Endodermal cell (in vitro differentiated cells): ENCODE results near the gene PPP4C. TPM values are rescaled to one million over a fixed set of nuclear protein-coding genes. Genes with fewer than 3 reads are reported as not detected.

Experiments used
- DNase-seq: peaks from one replicate; pipeline ENCODE4 v3.0.0-alpha.2; 2017
- H3K27ac ChIP-seq: 2 replicates; pipeline ENCODE4 v1.5.1; 2013; ENCODE audit warnings: mild to moderate bottlenecking, low read depth, low read length, moderate library complexity
- H3K27me3 ChIP-seq: 2 replicates; pipeline ENCODE4 v1.6.1; 2013; ENCODE audit warnings: mild to moderate bottlenecking, low read length, moderate library complexity; ENCODE audit not compliant: insufficient read depth, control insufficient read depth, poor library complexity, severe bottlenecking
- H3K36me3 ChIP-seq: 2 replicates; pipeline ENCODE4 v1.7.0; 2013; ENCODE audit warnings: mild to moderate bottlenecking, low read length, moderate library complexity; ENCODE audit not compliant: control insufficient read depth, insufficient read depth
- H3K4me1 ChIP-seq: one replicate; pipeline ENCODE4 v1.7.0; 2013; ENCODE audit warnings: low read length; ENCODE audit not compliant: control insufficient read depth, insufficient read depth
- H3K4me3 ChIP-seq: 2 replicates; pipeline ENCODE4 v1.5.1; 2013; ENCODE audit warnings: mild to moderate bottlenecking, low read length, moderate library complexity
- H3K9ac ChIP-seq: 2 replicates; pipeline ENCODE4 v1.6.1; 2013; ENCODE audit warnings: mild to moderate bottlenecking, low read length, moderate library complexity; ENCODE audit not compliant: poor library complexity, severe bottlenecking; ENCODE audit errors: extremely low read depth
- H3K9me3 ChIP-seq: 2 replicates; pipeline ENCODE4 v1.6.1; 2013; ENCODE audit warnings: mild to moderate bottlenecking, low read length, moderate library complexity; ENCODE audit not compliant: control insufficient read depth
- H3K27ac Mint-ChIP-seq: 2 replicates; pipeline ENCODE4 v1.8.0; 2020; ENCODE audit warnings: mixed read lengths
- H3K27me3 Mint-ChIP-seq: 2 replicates; pipeline ENCODE4 v1.8.0; 2021; ENCODE audit warnings: mild to moderate bottlenecking, mixed read lengths; ENCODE audit not compliant: insufficient read depth
- H3K36me3 Mint-ChIP-seq: 2 replicates; pipeline ENCODE4 v1.8.0; 2020; ENCODE audit warnings: low read depth, mixed read lengths
- H3K4me1 Mint-ChIP-seq: 2 replicates; pipeline ENCODE4 v1.8.0; 2020; ENCODE audit warnings: mixed read lengths
- H3K4me3 Mint-ChIP-seq: 2 replicates; pipeline ENCODE4 v1.8.0; 2020; ENCODE audit warnings: mild to moderate bottlenecking, moderate library complexity, mixed read lengths
- H3K9me3 Mint-ChIP-seq: 2 replicates; pipeline ENCODE4 v1.8.0; 2020; ENCODE audit warnings: mild to moderate bottlenecking, mixed read lengths
- WGBS, 2 experiments: methylation state at CpG; one replicate each; pipeline versions ENCODE4 v1.1.5 to v1.1.7; 2013; ENCODE audit warnings: missing lambda C conversion rate in 2 of 2, mixed read lengths in 1 of 2; ENCODE audit not compliant: insufficient coverage in 1 of 2, insufficient read length in 1 of 2; 5-methylcytosine and 5-hydroxymethylcytosine counted together
- total RNA-seq, 2 donors: library from RNA; stranded (reverse); fragmentation: NEBNext Ultra II Directional in 1 of 2; extraction: Animal tissue kit (Norgen Biotek cat#: 25700) in 1 of 2; gene quantifications; 2 replicates in 1 of 2; 3 replicates in 1 of 2; pipeline ENCODE4 v1.2.1, GENCODE V29; 2021
- TF ChIP-seq, protein P1 (sequence below): fragments of 200-600 bp; sonication (generic); conservative IDR thresholded peaks from 2 replicates; pipeline ENCODE4 v1.5.0; 2021; ENCODE audit warnings: antibody characterized with exemption, mild to moderate bottlenecking

PPP4C gene
- total RNA-seq, 2 donors from 2014 or later = 150 to 151 TPM

- H3K9me3 Mint-ChIP-seq = no peaks in the 10 kb centered on the region
These were observed 56.8 kb downstream of the PPP4C start for GRCh38 chr16:30132591-30132990.

More at GRCh38 chr16:30132591-30132990, 56.8 kb downstream of the PPP4C start:
- no peaks in the 10 kb centered on the region for H3K4me1 Mint-ChIP-seq
- Histone ChIP-seq H3K4me3 (no peak overlapping the region), H3K27ac (no peak overlapping the region), H3K36me3 (no peaks in the 10 kb centered on the region), H3K9ac (no peak overlapping the region), H3K4me1 (no peaks in the 10 kb centered on the region), H3K9me3 (no peaks in the 10 kb centered on the region), H3K27me3 (no peaks in the 10 kb centered on the region)
- H3K27ac Mint-ChIP-seq = no peak overlapping the region
- H3K4me3 Mint-ChIP-seq = no peak overlapping the region
- no peaks in the 10 kb centered on the region for H3K36me3 Mint-ChIP-seq
- H3K27me3 Mint-ChIP-seq = peaks cover 1% of the 10 kb centered on the region
- no peak for DNase-seq
- WGBS, 2 experiments = 87 to 100% methylated on average over 1 to 3 of the region's 3 CpGs
- TF ChIP-seq, protein P1, sequence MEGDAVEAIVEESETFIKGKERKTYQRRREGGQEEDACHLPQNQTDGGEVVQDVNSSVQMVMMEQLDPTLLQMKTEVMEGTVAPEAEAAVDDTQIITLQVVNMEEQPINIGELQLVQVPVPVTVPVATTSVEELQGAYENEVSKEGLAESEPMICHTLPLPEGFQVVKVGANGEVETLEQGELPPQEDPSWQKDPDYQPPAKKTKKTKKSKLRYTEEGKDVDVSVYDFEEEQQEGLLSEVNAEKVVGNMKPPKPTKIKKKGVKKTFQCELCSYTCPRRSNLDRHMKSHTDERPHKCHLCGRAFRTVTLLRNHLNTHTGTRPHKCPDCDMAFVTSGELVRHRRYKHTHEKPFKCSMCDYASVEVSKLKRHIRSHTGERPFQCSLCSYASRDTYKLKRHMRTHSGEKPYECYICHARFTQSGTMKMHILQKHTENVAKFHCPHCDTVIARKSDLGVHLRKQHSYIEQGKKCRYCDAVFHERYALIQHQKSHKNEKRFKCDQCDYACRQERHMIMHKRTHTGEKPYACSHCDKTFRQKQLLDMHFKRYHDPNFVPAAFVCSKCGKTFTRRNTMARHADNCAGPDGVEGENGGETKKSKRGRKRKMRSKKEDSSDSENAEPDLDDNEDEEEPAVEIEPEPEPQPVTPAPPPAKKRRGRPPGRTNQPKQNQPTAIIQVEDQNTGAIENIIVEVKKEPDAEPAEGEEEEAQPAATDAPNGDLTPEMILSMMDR = no peak

Other genes with a start within 250 kb of the PPP4C start
- gene CDIPT, start 212.8 kb upstream of the PPP4C start, total RNA-seq = 10 to 100 TPM; 63.4 to 68.4 TPM
- 10 to 100 TPM; 44.0 to 52.1 TPM for gene SEZ6L2, start 176.4 kb upstream of the PPP4C start, total RNA-seq
- gene ASPHD1, start 175.5 kb upstream of the PPP4C start, total RNA-seq = 1 to 10 TPM; 6.1 to 8.7 TPM
- 10 to 100 TPM; 21.5 to 27.5 TPM for gene KCTD13, start 149.8 kb upstream of the PPP4C start, total RNA-seq
- 100 to 1,000 TPM; 122 to 136 TPM for gene TMEM219, start 113.9 kb upstream of the PPP4C start, total RNA-seq
- 10 to 100 TPM; 44.6 to 50.2 TPM for gene TAOK2, start 102.1 kb upstream of the PPP4C start, total RNA-seq
- 10 to 100 TPM in 1 of 2 donors, 1 to 10 TPM in 1; 9.4 to 13.9 TPM for gene HIRIP3, start 80.4 kb upstream of the PPP4C start, total RNA-seq
- 10 to 100 TPM; 77.4 to 80.1 TPM for gene INO80E, start 79.8 kb upstream of the PPP4C start, total RNA-seq
- gene DOC2A, start 65.0 kb upstream of the PPP4C start, total RNA-seq = 1 to 10 TPM; 6.2 to 9.9 TPM
- gene C16orf92, start 52.8 kb upstream of the PPP4C start, total RNA-seq = not detected
- 1 to 10 TPM; 3.3 to 3.5 TPM for gene TLCD3B, start 44.7 kb upstream of the PPP4C start, total RNA-seq
- 100 to 1,000 TPM; 645 to 652 TPM for gene ALDOA, start 10.2 kb upstream of the PPP4C start, total RNA-seq
- gene TBX6, start 15.9 kb downstream of the PPP4C start, total RNA-seq = 1 to 10 TPM; 3.0 to 6.3 TPM
- 10 to 100 TPM; 42.0 to 57.2 TPM for gene YPEL3, start 20.2 kb downstream of the PPP4C start, total RNA-seq
- gene GDPD3, start 37.5 kb downstream of the PPP4C start, total RNA-seq = 1 to 10 TPM; 2.7 to 6.5 TPM
- gene MAPK3, start 47.2 kb downstream of the PPP4C start, total RNA-seq = 10 to 100 TPM; 53.8 to 62.0 TPM
- 1 to 10 TPM in 1 of 2 donors, under 1 TPM in 1; 0.93 to 2.1 TPM for gene CORO1A, start 107.6 kb downstream of the PPP4C start, total RNA-seq
- gene BOLA2B, start 117.7 kb downstream of the PPP4C start, total RNA-seq = 100 to 1,000 TPM; 125 to 134 TPM
- 10 to 100 TPM; 37.7 to 48.8 TPM for gene SLX1A, start 117.9 kb downstream of the PPP4C start, total RNA-seq
- 10 to 100 TPM; 14.5 to 22.1 TPM for gene SULT1A3, start 123.3 kb downstream of the PPP4C start, total RNA-seq
- gene NPIPB13, start 172.5 kb downstream of the PPP4C start, total RNA-seq = 10 to 100 TPM; 18.3 to 31.1 TPM